HG03457 (cell line): ENCODE measurements around the gene MOB1B.
A peak's percentile ranks its signal among the peaks of the same experiment; 100 is the strongest.
"Not testable (repeated sequence)": the region's sequence is repeated elsewhere in the genome, so short reads cannot be mapped to it uniquely, and the experiment has no call there.

Experiments
- ATAC-seq: cut with Tn5 transposase; IDR thresholded peaks from one replicate; pipeline ENCODE4 v1.9.1; 2021; ENCODE audit warnings: moderate number of reproducible peaks; ENCODE audit not compliant: unreplicated experiment

Gene MOB1B

DNA sequence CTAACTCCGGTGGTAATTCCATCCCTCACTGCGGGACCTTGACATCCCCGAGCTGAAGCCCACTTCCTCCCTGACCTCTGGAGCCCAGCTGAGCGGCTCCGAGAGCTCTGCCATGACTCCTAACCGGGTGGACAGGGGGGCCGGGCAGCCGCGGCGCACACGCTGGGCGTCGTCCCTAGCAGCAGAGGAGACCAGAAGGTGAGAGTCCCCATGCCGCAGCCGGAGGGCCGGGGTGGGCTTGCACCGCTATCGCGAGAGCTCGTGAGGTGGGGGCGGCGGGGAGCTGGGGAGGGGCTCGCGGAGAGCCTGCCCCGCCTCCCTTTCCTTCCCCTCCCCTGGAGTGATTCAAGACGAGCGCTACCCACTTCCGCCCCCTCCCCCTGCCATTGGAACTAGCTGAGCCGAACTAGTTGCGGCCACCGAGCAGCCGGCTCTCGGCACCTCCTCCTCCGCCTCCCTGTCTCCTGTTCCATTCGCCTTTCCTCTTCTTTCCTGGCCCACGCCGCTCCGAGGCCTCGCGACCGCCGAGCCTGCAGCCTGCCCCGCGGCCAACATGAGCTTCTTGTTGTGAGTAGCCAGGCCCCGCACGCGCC is at the start of gene MOB1B:
Gene MOB1B, plus strand, starts transcription at position 386 of the 593 bp plus-strand sequence. Its CDS starts 168 bp downstream, at position 554.
- ATAC-seq, result peak; percentile 93

DNA sequence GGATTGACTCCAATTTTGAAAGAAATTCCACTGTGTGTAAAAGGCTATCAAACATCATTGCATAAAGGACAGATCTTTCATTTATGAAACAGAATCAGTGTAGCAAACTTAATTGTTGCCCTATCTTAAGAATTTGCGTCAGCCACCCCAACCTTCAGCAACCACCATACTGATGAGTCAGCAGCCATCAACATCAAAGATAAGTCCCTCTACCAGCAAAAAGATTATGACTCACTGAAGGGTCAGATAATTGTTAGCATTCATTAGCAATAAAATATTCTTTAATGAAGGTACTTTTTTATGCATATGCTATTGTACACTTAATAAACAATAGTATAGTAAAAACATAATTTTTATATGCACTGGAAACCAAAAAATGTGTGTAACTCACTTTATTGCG is 46.7 kb upstream of the MOB1B start:
- no peak for ATAC-seq

DNA sequence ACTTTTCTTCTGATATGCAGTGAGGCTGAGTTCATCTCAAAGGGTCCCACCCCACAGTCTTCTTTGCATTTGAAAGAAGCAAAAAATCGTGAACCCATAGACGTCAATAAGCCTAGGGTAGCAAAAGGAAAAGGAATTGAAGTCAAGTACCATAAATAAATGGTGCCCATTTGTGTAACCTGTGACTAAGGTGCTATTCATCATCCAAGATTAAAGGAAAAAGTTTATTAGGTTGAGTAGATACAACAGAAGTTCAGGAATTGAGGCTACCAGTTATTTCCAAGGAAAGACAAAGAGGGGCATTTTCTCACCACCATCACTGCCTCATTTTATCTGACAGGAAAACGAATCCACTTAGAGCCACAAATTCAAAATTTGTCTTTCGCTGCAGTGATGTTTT is 43.7 kb upstream of the MOB1B start:
- no peak for ATAC-seq

DNA sequence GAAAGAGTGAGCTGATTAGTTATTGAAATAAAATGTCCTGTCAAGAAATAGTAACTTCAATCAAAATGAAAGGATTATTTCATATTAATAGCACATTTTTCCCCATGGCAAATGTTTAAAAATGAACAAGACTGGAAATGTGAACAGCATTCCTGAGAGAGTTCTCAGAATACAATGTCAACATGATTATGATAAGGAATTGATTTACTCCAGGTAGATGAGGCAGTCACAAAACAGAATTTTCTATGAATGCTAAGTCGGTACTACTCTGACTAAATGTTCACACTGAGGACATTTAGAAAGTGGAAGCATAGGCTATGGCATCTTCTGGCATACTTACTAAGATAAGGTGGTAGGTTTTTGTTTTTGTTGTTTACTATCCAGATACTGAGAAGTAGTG is 43.1 kb upstream of the MOB1B start:
- ATAC-seq, result no peak

DNA sequence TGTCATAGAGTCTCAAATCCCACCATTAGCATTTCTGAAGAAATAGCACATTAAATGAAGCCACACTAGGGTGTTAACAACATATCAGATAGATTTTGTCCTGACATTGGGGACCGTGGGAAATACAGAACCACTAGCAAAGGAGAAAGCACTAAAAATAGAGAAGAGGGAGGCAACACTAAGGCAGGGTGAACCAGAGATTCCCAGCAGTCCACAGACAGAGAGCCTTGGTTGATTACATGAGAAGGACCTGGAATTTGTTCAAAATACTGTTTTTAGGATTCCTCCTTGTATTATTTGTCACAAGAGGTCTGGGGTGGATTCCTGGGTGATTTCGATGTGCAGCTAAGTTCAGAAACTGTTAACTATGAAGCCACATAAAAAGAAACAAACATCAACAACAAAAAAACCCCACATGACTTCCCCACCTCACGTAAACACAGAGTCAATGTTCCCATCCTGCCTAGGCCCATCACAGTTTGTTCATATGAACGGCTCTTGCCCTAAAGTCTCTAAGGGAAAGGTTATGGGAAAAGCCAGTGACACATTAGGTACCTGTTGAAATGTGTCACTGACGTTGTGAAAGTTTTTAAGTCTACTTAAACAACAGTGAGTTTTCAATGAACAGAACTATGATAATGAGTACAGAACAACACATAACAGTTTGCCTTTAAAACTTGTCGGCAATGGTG is 38.9 kb upstream of the MOB1B start:
- ATAC-seq, result no peak

DNA sequence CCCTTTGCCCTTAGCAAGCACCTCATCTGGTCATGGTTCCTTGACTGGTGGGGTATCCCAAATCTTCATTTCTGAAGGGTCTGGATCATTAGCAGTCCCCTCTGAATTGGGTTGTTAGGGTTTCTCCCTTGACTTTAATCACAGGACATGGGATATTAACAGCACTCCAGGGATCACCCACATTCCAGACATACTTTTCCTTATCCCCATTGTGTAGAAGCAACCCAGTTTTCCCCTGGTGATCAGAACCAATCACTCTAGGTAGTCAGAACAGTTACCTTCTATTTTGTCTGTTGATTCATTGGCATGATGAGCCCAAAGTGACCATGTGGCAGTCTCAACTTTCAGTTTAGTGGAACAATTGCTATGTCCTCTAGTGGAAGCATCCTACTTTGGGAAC is 33.4 kb upstream of the MOB1B start:
- ATAC-seq, result no peak

DNA sequence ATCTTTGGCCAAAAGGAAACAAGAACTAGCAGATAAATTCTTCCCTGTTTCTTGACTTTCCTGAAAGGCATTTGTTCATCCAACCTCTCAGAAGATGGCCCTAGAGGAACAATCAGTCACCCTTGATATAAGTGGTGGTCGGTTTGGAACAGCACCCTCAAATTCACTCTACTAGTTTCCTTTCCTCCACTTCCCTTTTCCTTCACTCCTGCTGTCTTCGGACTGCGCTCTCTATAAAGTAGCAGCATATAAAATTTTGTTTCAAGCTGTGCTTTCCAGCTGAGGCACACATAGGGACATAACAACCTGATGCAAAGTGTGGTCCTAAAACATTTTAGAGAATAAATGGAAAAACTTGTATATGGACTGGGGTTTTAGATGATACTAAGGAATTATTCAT is 29.0 kb upstream of the MOB1B start:
- ATAC-seq, result no peak

DNA sequence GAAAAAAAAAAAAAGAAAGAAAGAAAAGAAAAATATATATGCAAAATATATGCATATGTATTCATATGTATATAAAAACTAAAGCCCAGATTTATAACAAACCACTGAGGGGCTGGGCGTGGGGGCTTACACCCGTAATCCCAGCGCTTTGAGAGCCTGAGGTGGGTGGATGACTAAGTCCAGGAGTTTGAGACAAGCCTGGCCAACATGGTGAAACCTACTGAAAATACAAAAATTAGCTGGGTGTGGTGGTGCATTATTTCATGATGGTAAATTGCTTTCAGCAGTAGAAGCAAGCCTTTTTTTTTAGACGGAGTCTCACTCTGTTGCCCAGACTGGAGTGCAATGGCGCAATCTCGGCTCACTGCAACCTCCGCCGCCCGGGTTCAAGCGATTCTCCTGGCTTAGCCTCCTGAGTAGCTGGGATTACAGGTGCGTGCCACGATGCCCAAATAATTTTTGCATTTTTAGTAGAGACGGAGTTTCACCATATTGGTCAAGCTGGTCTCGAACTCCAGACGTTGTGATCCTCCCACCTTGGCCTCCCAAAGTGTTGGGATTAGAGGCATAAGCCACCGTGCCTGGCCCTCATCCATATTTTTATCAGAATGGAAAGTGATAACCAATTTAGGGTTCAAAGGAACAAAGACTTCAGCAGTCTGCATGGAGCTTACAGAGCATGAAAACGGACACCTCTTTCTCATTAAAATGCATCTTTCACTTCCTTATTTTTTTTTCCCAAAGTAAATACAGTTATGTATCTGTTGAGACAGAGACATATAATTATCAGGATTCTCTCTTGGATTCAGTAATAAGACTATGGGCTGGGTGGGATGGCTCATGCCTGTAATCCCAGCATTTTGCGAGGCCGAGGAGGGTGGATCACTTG is 27.7 kb upstream of the MOB1B start:
- ATAC-seq, result no peak

DNA sequence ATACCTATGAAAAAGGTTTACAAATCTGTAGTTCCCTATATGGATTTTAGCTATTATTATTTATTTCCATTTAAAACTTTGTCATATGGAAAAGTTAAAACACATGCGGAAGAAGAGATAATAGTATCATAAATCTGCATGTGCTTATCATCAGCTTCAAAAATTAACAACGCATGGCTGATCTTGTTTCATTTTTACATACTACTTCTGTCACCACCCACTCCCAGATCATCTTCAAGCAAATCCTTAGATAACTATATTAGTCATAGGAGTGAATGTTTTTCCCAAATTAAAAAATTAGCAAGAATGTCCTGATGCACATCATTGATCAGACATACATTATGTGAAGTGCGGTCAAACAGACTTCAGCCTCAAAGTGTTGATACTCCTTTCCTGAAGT is 24.6 kb upstream of the MOB1B start:
- ATAC-seq, result no peak

DNA sequence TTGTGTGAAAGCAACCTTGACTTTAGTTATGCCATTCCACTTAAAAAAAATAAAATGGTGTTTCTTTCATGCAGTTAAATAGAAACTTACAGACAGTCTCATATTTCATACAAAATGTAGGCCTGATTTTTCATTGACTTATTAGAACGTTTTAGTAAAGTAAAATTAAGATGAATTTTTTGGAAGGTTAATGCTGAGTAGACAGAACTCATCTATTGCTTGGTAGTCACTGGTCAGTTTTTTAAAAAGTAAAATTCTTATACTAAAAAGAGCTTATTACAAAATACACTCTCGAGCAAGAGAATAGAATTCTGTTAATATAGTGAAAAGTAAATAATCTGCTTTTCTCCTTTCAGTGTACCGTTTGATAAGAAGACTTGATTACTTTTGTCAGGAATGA is 21.4 kb upstream of the MOB1B start:
- no peak for ATAC-seq

DNA sequence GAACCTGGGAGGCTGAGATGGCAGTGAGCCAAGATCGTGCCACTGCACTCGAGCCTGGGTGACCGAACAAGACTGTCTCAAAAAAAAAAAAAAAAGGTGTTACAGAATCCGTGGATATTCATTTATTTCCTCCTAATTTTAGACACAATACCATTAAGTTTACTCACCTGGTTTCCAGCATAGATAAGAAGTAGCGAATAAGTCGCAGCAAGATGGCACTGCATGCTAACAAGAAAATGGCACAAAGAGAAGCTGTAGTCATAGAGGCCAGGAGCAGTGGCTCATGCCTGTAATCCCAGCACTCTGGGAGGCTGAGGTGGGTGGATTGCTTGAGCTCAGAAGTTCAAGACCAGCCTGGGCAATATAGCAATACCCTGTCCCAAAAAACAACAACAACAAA is 17.0 kb upstream of the MOB1B start:
- ATAC-seq, result no peak

DNA sequence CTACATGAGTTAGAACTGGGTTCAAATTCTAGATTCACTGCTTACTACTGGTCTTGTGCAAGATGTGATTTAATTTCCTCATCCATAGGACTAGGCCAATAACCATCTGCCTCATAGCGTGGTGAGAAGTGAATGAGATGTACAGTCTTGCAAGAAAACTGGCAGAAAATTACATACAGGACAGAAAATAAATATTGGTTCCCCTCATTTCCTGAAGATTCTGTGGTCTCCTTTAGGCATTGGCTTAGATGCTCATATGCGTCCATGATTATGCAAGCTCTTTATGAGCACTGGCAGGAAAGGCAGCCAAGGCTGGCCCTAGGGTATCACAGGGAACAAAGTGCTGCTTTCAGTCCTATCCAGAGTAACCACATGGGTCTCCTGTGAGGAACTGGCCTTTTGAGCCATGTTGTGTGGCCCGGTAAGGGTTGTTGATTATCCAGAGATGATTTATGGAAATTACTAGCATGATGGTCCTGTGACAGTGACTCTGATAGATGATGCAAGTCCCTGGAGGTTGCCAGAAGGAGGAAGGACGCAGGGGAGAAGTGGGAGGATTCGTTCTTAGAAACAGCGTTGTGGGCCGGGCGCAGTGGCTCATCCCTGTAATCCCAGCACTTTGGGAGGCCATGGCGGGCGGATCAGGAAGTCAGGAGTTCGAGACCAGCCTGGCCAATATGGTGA is 9.9 kb upstream of the MOB1B start:
- no peak for ATAC-seq

DNA sequence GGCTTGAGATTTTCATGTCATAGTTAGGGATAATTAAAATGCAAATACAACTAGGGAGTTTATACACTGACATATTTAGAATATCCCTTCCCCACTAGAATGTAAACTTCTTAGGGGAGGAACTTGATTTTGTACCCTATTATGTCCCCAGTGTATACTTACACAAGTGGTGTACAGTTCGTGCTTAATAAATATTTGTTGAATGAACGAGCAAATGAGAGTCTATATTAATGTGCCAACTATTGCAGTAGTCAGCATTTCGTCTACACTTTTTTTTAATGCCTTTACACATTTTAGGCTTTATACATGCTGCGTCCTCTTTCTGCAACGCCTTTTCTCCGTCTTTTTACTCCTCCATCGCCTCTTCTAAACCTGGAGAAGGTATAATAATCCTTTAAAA is 8.4 kb upstream of the MOB1B start:
- no peak for ATAC-seq

DNA sequence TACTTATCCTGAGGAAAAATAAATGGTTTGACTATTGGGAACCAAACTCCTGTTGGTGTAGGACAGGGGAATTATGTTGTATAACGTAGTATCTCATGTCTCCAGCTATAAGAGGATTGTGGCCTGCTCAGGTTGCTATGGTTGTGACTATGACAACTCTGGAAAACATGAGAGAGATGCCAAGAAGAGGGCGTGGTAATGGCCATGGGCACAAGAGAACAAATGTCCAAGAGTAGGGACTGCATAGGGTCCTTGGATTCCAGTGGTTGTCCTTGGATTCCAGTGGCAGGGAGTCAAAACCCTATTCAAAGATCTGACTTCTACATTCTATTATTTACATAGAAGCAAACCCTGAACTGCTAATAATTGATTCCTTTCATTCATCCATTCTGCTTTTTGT is 6.8 kb upstream of the MOB1B start:
- ATAC-seq, result no peak

DNA sequence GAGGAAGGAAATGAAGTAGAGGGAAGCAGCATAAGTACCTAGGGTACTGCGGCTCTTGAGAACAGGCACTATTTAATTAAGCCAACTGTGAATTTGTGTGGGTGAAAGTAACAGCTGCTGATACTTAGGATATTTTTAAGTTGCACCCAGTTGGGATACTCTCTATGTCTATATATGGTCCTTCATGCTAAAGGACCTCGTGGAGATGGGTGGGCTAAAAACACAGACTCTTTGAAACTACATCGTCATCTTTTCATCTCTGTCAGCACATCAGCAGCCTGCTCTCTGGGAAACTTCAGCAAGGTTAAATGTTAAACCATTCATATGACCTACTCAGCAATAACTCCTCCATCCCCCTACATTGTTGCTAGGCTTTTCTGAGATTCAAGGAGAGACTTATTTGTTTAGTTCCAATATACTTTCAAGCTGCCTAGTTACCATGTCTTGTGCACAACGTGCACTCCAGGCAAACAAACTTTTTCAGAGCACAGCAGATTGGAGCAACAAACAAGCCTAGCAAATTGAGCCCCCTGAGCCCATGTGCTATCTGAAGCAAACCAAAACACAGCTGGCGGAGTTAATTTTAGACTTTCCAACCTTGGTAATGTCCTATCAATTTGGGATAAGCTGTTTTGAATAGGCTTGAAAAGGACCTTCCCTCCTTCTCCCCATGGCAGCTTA is 6.2 kb upstream of the MOB1B start:
- ATAC-seq, result peak; percentile 68

DNA sequence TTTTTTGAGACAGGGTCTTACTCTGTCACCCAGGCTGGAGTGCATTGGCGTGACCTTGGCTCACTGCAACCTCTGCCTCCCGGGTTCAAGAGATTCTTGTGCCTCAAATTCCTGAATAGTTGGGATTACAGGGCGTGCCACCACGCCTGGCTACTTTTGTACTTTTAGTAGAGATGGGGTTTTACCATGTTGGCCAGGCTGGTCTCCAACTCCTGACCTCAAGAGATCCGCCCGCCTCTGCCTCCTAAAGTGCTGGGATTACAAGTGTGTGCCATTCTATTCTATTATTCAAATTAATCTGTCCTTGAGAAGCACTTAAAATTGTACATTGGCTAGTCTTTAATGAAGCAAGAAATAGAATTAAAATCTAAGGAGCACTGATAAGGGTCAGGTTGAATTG is 3.6 kb upstream of the MOB1B start:
- not testable (repeated sequence) for ATAC-seq

DNA sequence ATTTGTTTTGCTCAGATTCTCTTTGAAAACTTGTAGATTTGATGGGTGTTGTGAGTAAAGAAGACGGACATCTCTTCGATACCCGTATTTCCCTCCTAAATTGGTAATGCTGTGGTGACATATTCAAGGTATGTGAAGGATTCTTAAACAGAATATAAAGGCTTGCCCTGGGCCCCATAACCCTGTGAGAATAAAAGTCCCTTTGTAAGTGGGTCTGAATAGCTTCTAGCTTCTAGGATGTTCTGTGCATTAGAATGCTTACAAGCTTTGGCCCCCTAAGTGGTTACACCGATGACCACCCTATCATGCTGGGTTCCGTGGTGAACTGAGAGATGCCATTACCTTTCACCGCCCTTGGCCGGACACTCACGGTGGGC is 574 bp upstream of the MOB1B start:
- ATAC-seq, result no peak

DNA sequence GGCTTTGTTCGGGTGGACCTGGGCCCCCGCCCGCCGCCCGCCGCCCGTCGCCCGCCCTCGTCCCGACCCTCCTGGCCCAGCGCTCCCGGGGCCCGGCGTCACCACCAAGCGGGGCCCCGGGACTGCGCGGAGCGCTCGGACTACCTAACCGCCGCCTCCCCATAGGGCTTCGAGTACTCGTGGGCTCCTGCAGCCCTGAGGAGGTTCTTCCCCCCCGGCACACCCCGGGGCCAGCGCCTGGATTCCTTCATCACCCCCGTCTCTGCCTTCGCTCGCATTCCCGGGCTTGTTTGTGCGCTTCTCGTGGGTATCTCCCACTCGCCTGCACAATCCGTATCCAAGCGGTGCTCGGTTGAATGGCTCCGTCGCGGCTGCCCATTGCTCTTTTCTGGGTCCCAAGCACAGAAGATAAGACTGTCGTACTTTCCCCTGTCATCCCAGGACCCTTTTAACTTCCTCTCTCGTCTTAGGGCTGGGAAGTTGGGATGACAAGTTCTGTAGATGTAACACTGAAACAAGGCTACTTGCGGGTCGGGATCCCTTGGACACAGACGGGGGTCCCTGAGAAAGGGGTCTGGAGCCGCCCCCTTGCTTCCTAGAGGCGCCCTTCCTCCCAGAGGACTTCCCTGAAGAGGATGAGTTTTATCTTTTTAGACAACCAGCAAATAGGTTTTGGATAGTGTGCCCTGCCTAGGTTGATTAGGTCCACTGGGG is 565 bp downstream of the MOB1B start:
- peak; percentile 31 for ATAC-seq

DNA sequence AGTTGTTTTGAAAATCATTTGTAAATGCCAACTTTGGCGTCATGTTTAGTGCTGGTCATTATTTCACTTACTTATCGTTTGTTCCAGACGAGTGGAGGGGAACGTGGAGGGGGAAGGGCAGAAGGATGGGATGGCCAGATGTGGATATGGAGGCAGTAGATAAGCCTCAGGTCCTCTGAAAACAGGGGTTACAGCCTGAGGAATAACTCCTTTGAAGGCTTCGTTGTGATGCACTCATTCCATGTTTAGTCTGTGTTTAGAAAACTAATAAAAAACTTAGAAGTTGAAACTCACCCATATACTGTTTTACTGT is 1.1 kb downstream of the MOB1B start:
- ATAC-seq, result no peak

DNA sequence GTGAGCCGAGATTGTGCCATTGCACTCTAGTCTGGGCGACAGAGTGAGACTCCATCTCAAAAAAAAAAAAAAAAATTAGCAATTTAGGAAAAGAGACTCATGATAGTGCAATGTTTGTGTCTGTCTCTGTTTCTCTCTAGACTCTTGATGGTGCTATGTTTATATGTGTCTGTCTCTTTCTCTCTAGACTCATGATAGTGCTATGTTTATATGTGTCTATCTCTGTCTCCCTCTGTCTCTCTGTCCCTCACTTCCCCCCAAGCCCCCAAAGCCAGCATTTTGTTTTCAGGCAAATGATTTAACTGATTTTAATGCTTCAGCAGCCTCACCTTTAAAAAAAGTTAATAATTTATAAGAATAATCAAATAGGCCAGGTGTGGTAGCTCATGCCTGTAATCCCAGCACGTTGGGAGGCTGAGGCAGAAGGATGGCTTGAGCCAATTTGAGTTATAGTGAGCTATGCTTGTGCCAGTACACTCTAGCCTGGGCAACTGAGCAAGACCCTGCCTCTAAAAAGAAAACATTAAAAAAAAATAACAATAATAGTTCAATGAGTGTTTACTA is 6.9 kb downstream of the MOB1B start:
- no peak for ATAC-seq
